Upper lobe of left lung (tissue), 4 donors: ENCODE data around the gene VPS8.

Source experiments
- EP300 ChIP-seq, 4 donors: sonication (generic); formaldehyde crosslinking; IDR thresholded peaks; one replicate each; pipeline ENCODE4 v1.5.1; 2017; ENCODE audit warnings: antibody characterized with exemption in 4 of 4, control low read depth in 2 of 4
- POLR2A ChIP-seq, 4 donors: fragments of 450-650 bp; IDR thresholded peaks; one replicate each; pipeline ENCODE4 v1.5.1; 2016 to 2017; ENCODE audit warnings: antibody characterized with exemption in 4 of 4, mild to moderate bottlenecking in 2 of 4
- POLR2AphosphoS5 ChIP-seq, 2 donors: sonication (generic); formaldehyde crosslinking; IDR thresholded peaks; one replicate each; pipeline ENCODE4 v1.5.1; 2017; ENCODE audit warnings: antibody characterized with exemption in 2 of 2
- TF ChIP-seq, protein P1 (sequence below), 6 experiments: fragments of 450-650 bp in 4 of 6; fragments of 200-600 bp in 2 of 6; sonication (generic) in 2 of 6; IDR thresholded peaks; one replicate each; pipeline ENCODE4 v1.5.1; 2016 to 2019; ENCODE audit warnings: antibody characterized with exemption in 6 of 6

DNA sequence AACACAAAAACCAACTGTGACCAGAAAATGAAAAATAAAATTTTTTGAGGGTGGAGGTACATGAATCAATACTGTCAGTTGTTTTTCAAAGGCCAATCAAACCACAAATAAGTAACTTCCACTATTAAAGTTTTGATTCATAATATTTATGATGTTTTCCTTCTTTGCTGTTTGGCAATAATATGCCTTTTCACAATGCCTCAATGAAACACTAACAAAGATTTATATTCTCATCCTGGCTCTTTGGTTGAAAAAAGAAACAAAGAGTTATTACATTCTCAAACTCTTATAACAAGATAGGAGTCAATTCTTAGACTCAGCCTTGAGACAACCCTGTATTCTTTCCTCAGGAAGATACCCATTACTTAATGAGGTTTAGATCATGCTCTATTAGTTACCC is 277.8 kb downstream of the VPS8 start:
- TF ChIP-seq, protein P1, sequence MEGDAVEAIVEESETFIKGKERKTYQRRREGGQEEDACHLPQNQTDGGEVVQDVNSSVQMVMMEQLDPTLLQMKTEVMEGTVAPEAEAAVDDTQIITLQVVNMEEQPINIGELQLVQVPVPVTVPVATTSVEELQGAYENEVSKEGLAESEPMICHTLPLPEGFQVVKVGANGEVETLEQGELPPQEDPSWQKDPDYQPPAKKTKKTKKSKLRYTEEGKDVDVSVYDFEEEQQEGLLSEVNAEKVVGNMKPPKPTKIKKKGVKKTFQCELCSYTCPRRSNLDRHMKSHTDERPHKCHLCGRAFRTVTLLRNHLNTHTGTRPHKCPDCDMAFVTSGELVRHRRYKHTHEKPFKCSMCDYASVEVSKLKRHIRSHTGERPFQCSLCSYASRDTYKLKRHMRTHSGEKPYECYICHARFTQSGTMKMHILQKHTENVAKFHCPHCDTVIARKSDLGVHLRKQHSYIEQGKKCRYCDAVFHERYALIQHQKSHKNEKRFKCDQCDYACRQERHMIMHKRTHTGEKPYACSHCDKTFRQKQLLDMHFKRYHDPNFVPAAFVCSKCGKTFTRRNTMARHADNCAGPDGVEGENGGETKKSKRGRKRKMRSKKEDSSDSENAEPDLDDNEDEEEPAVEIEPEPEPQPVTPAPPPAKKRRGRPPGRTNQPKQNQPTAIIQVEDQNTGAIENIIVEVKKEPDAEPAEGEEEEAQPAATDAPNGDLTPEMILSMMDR (IDR thresholded peaks at IDR 0.05) = no peak
- TF ChIP-seq POLR2A (IDR thresholded peaks at IDR 0.05) = no peak
- no peak for TF ChIP-seq EP300 (IDR thresholded peaks at IDR 0.05)
- no peak for TF ChIP-seq POLR2AphosphoS5 (IDR thresholded peaks at IDR 0.05)
